ENCODE results near the gene AMER2. TPM values are rescaled to one million over a fixed set of nuclear protein-coding genes. Genes with fewer than 3 reads are reported as not detected.

AMER2 gene
- total and polyA plus RNA-seq, 2 donors (not counting 1 experiment from before 2014, with no cell fraction given), result not detected

DNA sequence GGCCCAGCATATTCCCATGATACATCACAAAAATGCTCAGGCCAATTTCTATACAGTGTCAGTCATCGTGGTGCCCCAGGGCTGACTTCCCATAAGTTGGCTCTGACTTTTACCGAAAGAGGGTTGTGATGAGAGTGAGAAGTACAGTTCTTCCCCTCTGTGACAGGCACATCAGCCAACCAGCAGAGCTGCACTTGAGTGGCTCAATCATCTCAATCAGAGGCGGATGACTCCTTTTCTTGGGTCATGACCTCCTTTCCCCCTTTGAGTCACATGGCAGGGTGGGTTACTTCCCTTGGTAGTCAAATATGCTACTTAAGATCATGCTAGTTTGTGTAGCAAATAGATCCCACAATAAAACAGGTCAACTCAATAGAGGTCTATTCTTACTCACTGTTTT lies 6.9 kb upstream of the AMER2 start:
- no peak overlapping the region for H3K27ac Mint-ChIP-seq
- no peak for TF ChIP-seq EZH2 (IDR thresholded peaks at IDR 0.05; ENCODE audit: borderline replicate concordance, insufficient read depth, low read depth, low read length, poor library complexity, severe bottlenecking)
- TF ChIP-seq, protein P1, sequence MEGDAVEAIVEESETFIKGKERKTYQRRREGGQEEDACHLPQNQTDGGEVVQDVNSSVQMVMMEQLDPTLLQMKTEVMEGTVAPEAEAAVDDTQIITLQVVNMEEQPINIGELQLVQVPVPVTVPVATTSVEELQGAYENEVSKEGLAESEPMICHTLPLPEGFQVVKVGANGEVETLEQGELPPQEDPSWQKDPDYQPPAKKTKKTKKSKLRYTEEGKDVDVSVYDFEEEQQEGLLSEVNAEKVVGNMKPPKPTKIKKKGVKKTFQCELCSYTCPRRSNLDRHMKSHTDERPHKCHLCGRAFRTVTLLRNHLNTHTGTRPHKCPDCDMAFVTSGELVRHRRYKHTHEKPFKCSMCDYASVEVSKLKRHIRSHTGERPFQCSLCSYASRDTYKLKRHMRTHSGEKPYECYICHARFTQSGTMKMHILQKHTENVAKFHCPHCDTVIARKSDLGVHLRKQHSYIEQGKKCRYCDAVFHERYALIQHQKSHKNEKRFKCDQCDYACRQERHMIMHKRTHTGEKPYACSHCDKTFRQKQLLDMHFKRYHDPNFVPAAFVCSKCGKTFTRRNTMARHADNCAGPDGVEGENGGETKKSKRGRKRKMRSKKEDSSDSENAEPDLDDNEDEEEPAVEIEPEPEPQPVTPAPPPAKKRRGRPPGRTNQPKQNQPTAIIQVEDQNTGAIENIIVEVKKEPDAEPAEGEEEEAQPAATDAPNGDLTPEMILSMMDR (IDR thresholded peaks at IDR 0.05), result no peak
- POLR2A ChIA-PET, result no interaction called here
- H3K27me3 Mint-ChIP-seq, result peaks cover 52% of the 10 kb centered on the region
- peaks cover 0 to 29% (median 3%) of the 10 kb centered on the region in 4 experiments for H3K27me3 ChIP-seq (replicated peaks in 1 of 4; ENCODE audit: control extremely low read depth in 1 of 4, control insufficient read depth in 3 of 4, insufficient read depth in 4 of 4, low read length in 3 of 4)
- H3K4me2 ChIP-seq (replicated peaks; ENCODE audit: low read depth, low read length, poor library complexity, severe bottlenecking), result no peak overlapping the region
- intact Hi-C loops (cut with micrococcal nuclease), result no loop called here
- peaks cover 35% of the 10 kb centered on the region for H3K4me1 Mint-ChIP-seq
- CTCF ChIA-PET, result no interaction called here
- H3K9ac ChIP-seq (ENCODE audit: low read length), result no peak overlapping the region
- no peak overlapping the region for H3K27ac ChIP-seq (ENCODE audit: low read length in 2 of 2)
- no peak for ATAC-seq (ENCODE audit: low read depth)
- H3K4me3 ChIP-seq (ENCODE audit: control extremely low read depth in 1 of 5, extremely low read depth in 1 of 5, insufficient read depth in 1 of 5, low read depth in 2 of 5, low read length in 4 of 5), result no peak overlapping the region
- H3K79me2 ChIP-seq (ENCODE audit: control insufficient read depth, insufficient read depth, low read length), result no peaks in the 10 kb centered on the region
- no CpG with 5 or more reads among the region's 3 CpGs for WGBS (ENCODE audit: insufficient coverage)
- H3K36me3 ChIP-seq (replicated peaks in 1 of 2; ENCODE audit: control extremely low read depth in 1 of 2, control insufficient read depth in 1 of 2, extremely low read depth in 1 of 2, insufficient read depth in 2 of 2, low read length in 1 of 2), result no peaks in the 10 kb centered on the region
- H2AFZ ChIP-seq (ENCODE audit: insufficient read depth, low read depth, low read length, poor library complexity, severe bottlenecking), result no peak overlapping the region
- H3K9me3 Mint-ChIP-seq (ENCODE audit: insufficient read depth), result peaks cover 6% of the 10 kb centered on the region
- no peak overlapping the region for H3K4me3 Mint-ChIP-seq
- DNase-seq, result no peak
- peaks cover 0 to 12% (median 0%) of the 10 kb centered on the region in 3 donors for H3K9me3 ChIP-seq (ENCODE audit: control extremely low read depth in 1 of 3, control insufficient read depth in 2 of 3, insufficient read depth in 1 of 3, low read length in 2 of 3)
- H3K4me1 ChIP-seq (ENCODE audit: control insufficient read depth in 2 of 2, insufficient read depth in 2 of 2, low read length in 2 of 2), result peaks cover 16 to 17% of the 10 kb centered on the region in 2 donors
- no peaks in the 10 kb centered on the region for H4K20me1 ChIP-seq (ENCODE audit: control insufficient read depth, insufficient read depth, low read length, poor library complexity, severe bottlenecking)

DNA sequence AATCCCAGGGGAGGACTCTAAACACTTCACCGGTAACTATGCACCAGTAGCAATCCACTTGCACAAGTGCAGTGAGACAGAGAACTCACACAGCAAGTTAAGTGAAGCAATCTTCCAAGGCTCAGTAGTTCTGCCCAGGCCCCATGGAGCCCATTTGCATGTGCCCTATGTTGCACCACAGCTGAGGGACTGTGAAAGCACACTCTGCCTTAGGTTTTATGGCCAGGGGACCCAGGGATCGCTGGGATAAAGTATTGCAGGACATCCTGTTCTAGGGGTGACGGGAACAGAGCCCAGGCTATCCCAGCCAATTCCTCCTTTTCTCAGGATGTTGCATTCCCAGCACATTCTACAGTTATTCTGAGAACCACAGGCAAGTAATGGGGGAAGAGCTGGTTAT lies 6.0 kb upstream of the AMER2 start:
- no peak overlapping the region for H3K27ac Mint-ChIP-seq
- peaks cover 0 to 33% (median 8%) of the 10 kb centered on the region in 4 experiments for H3K27me3 ChIP-seq (replicated peaks in 1 of 4; ENCODE audit: control extremely low read depth in 1 of 4, control insufficient read depth in 3 of 4, insufficient read depth in 4 of 4, low read length in 3 of 4)
- H4K20me1 ChIP-seq (ENCODE audit: control insufficient read depth, insufficient read depth, low read length, poor library complexity, severe bottlenecking), result no peaks in the 10 kb centered on the region
- no peak overlapping the region for H3K4me2 ChIP-seq (replicated peaks; ENCODE audit: low read depth, low read length, poor library complexity, severe bottlenecking)
- ChIA-PET POLR2A (no interaction called here), CTCF (no interaction called here)
- ATAC-seq (ENCODE audit: low read depth), result no peak
- H3K27me3 Mint-ChIP-seq, result peaks cover 60% of the 10 kb centered on the region
- no peak overlapping the region for H3K9ac ChIP-seq (ENCODE audit: low read length)
- H3K27ac ChIP-seq (ENCODE audit: low read length in 2 of 2), result no peak overlapping the region
- no peaks in the 10 kb centered on the region for H3K36me3 ChIP-seq (replicated peaks in 1 of 2; ENCODE audit: control extremely low read depth in 1 of 2, control insufficient read depth in 1 of 2, extremely low read depth in 1 of 2, insufficient read depth in 2 of 2, low read length in 1 of 2)
- peaks cover 0 to 12% (median 0%) of the 10 kb centered on the region in 3 donors for H3K9me3 ChIP-seq (ENCODE audit: control extremely low read depth in 1 of 3, control insufficient read depth in 2 of 3, insufficient read depth in 1 of 3, low read length in 2 of 3)
- H2AFZ ChIP-seq (ENCODE audit: insufficient read depth, low read depth, low read length, poor library complexity, severe bottlenecking), result no peak overlapping the region
- H3K4me1 ChIP-seq (ENCODE audit: control insufficient read depth in 2 of 2, insufficient read depth in 2 of 2, low read length in 2 of 2), result peaks cover 16 to 17% of the 10 kb centered on the region in 2 donors
- TF ChIP-seq, protein P1 (IDR thresholded peaks at IDR 0.05), result no peak
- no peak for TF ChIP-seq EZH2 (IDR thresholded peaks at IDR 0.05; ENCODE audit: borderline replicate concordance, insufficient read depth, low read depth, low read length, poor library complexity, severe bottlenecking)
- intact Hi-C loops (cut with micrococcal nuclease), result no loop called here
- H3K9me3 Mint-ChIP-seq (ENCODE audit: insufficient read depth), result peaks cover 6% of the 10 kb centered on the region
- no peak overlapping the region for H3K4me3 ChIP-seq (ENCODE audit: control extremely low read depth in 1 of 5, extremely low read depth in 1 of 5, insufficient read depth in 1 of 5, low read depth in 2 of 5, low read length in 4 of 5)
- H3K4me1 Mint-ChIP-seq, result peaks cover 35% of the 10 kb centered on the region
- no peak for DNase-seq
- WGBS (ENCODE audit: insufficient coverage), result 44% methylated on average over 2 of the region's 3 CpGs
- no peak overlapping the region for H3K4me3 Mint-ChIP-seq
- no peaks in the 10 kb centered on the region for H3K79me2 ChIP-seq (ENCODE audit: control insufficient read depth, insufficient read depth, low read length)

Data from B cell (primary cell).